H9 (cell line): Measurements from ENCODE around the gene TSPAN1. TPM values are rescaled to one million over a fixed set of nuclear protein-coding genes. Genes with fewer than 3 reads are reported as not detected.

Experiments used
- DNase-seq: peaks from one replicate; pipeline ENCODE4 v3.0.0-alpha.2; 2017
- H2AFZ ChIP-seq: one replicate; pipeline ENCODE4 v1.6.1; 2013; ENCODE audit warnings: mild to moderate bottlenecking, low read length, control low read depth, moderate library complexity
- H2AK5ac ChIP-seq: 2 replicates; pipeline ENCODE4 v1.6.1; 2013; ENCODE audit warnings: low read length, control low read depth, mixed read lengths; ENCODE audit not compliant: insufficient read length
- H2BK120ac ChIP-seq: one replicate; pipeline ENCODE4 v1.6.1; 2013; ENCODE audit warnings: low read depth, mild to moderate bottlenecking, low read length, control low read depth, inconsistent platforms; ENCODE audit not compliant: poor library complexity, severe bottlenecking
- H2BK12ac ChIP-seq: 2 replicates; pipeline ENCODE4 v1.6.1; 2013; ENCODE audit warnings: low read length, control low read depth, mixed read lengths, low read depth; ENCODE audit not compliant: insufficient read length
- H2BK15ac ChIP-seq: 2 replicates; pipeline ENCODE4 v1.6.1; 2013; ENCODE audit warnings: low read depth, low read length, control low read depth
- H2BK20ac ChIP-seq: one replicate; pipeline ENCODE4 v1.6.1; 2013; ENCODE audit warnings: low read depth, mild to moderate bottlenecking, low read length, control low read depth, inconsistent platforms; ENCODE audit not compliant: poor library complexity, severe bottlenecking
- H2BK5ac ChIP-seq: 2 replicates; pipeline ENCODE4 v1.6.1; 2013; ENCODE audit warnings: low read length, control low read depth, mixed read lengths; ENCODE audit not compliant: insufficient read length
- H3K14ac ChIP-seq: 2 replicates; pipeline ENCODE4 v1.6.1; 2013; ENCODE audit warnings: low read length, control low read depth; ENCODE audit not compliant: insufficient read depth
- H3K18ac ChIP-seq: 2 replicates; pipeline ENCODE4 v1.6.1; 2013; ENCODE audit warnings: low read depth, mild to moderate bottlenecking, mixed read lengths, low read length, control low read depth; ENCODE audit not compliant: insufficient read length
- H3K23ac ChIP-seq: 2 replicates; pipeline ENCODE4 v1.6.1; 2013; ENCODE audit warnings: low read length, control low read depth, mixed read lengths, low read depth; ENCODE audit not compliant: insufficient read length
- H3K23me2 ChIP-seq: 2 replicates; pipeline ENCODE4 v1.6.1; 2013; ENCODE audit warnings: low read depth, mild to moderate bottlenecking, mixed read lengths, low read length, control low read depth; ENCODE audit not compliant: insufficient read length, poor library complexity, severe bottlenecking
- H3K27ac ChIP-seq: 2 replicates; pipeline ENCODE4 v1.5.1; 2013; ENCODE audit warnings: low read length, control low read depth, mixed read lengths, low read depth; ENCODE audit not compliant: insufficient read length
- H3K27me3 ChIP-seq: 2 replicates; pipeline ENCODE4 v1.6.1; 2013; ENCODE audit warnings: low read length, control low read depth, inconsistent platforms; ENCODE audit not compliant: insufficient read depth
- H3K4ac ChIP-seq: 2 replicates; pipeline ENCODE4 v1.6.1; 2013; ENCODE audit warnings: low read depth, mild to moderate bottlenecking, control low read depth, inconsistent platforms, low read length, moderate library complexity
- H3K4me1 ChIP-seq: 2 replicates; pipeline ENCODE4 v1.6.1; 2013; ENCODE audit warnings: low read length, control low read depth, inconsistent platforms; ENCODE audit not compliant: insufficient read depth
- H3K4me2 ChIP-seq: 2 replicates; pipeline ENCODE4 v1.6.1; 2013; ENCODE audit warnings: low read length, control low read depth, mixed read lengths; ENCODE audit not compliant: insufficient read length, insufficient read depth
- H3K56ac ChIP-seq: 2 replicates; pipeline ENCODE4 v1.6.1; 2013; ENCODE audit warnings: low read depth, mild to moderate bottlenecking, mixed read lengths, low read length, control low read depth; ENCODE audit not compliant: insufficient read length
- H3K79me1 ChIP-seq: 2 replicates; pipeline ENCODE4 v1.6.1; 2013; ENCODE audit warnings: low read depth, mild to moderate bottlenecking, moderate library complexity, low read length, control low read depth, inconsistent platforms; ENCODE audit not compliant: insufficient read depth, poor library complexity, severe bottlenecking
- H3K79me2 ChIP-seq: 2 replicates; pipeline ENCODE4 v1.6.1; 2013; ENCODE audit warnings: low read length, control low read depth, inconsistent platforms; ENCODE audit not compliant: insufficient read depth
- H3K9ac ChIP-seq: 2 replicates; pipeline ENCODE4 v1.6.1; 2013; ENCODE audit warnings: low read length, control low read depth, mixed read lengths; ENCODE audit not compliant: insufficient read length; ENCODE audit errors: extremely low read depth
- H3K9me3 ChIP-seq: one replicate; pipeline ENCODE4 v1.6.1; 2013; ENCODE audit warnings: low read depth, low read length, inconsistent platforms; ENCODE audit not compliant: control insufficient read depth
- H3T11ph ChIP-seq: one replicate; pipeline ENCODE4 v1.6.1; 2013; ENCODE audit warnings: mild to moderate bottlenecking, low read length, control low read depth, inconsistent platforms
- H4K20me1 ChIP-seq: one replicate; pipeline ENCODE4 v1.6.1; 2013; ENCODE audit not compliant: control insufficient read depth, insufficient read length, insufficient read depth
- H4K5ac ChIP-seq: 2 replicates; pipeline ENCODE4 v1.6.1; 2013; ENCODE audit warnings: low read depth, mild to moderate bottlenecking, mixed read lengths, low read length, control low read depth; ENCODE audit not compliant: insufficient read length
- H4K8ac ChIP-seq: replicated peaks from 2 replicates; pipeline ENCODE4 v1.6.1; 2013; ENCODE audit warnings: low read length, control low read depth, mixed read lengths, low read depth; ENCODE audit not compliant: insufficient read length
- H4K91ac ChIP-seq: 2 replicates; pipeline ENCODE4 v1.6.1; 2013; ENCODE audit warnings: low read depth, mild to moderate bottlenecking, moderate library complexity, mixed read lengths, low read length, control low read depth; ENCODE audit not compliant: insufficient read length
- H3K27ac Mint-ChIP-seq, 3 experiments: 2 replicates in 2 of 3; 3 replicates in 1 of 3; pipeline ENCODE4 v1.8.0; 2020 to 2021; ENCODE audit warnings: mixed read lengths in 3 of 3, mild to moderate bottlenecking in 1 of 3, moderate library complexity in 1 of 3
- H3K27me3 Mint-ChIP-seq: 2 replicates; pipeline ENCODE4 v1.8.0; 2021; ENCODE audit warnings: low read depth, mild to moderate bottlenecking, moderate library complexity, mixed read lengths
- H3K36me3 Mint-ChIP-seq, 3 experiments: 2 replicates in 2 of 3; 3 replicates in 1 of 3; pipeline ENCODE4 v1.8.0; 2020 to 2021; ENCODE audit warnings: low read depth in 3 of 3, mixed read lengths in 3 of 3; ENCODE audit not compliant: insufficient read depth in 1 of 3
- H3K4me1 Mint-ChIP-seq, 2 experiments: 2 replicates each; pipeline ENCODE4 v1.8.0; 2020; ENCODE audit warnings: mixed read lengths in 2 of 2
- H3K4me3 Mint-ChIP-seq, 2 experiments: 2 replicates in 1 of 2; 3 replicates in 1 of 2; pipeline ENCODE4 v1.8.0; 2020 to 2021; ENCODE audit warnings: mild to moderate bottlenecking in 2 of 2, mixed read lengths in 2 of 2, moderate library complexity in 1 of 2
- H3K9me3 Mint-ChIP-seq, 2 experiments: 2 replicates in 1 of 2; 3 replicates in 1 of 2; pipeline ENCODE4 v1.8.0; 2020; ENCODE audit warnings: mild to moderate bottlenecking in 2 of 2, mixed read lengths in 2 of 2, moderate library complexity in 1 of 2
- WGBS: extraction: QIAGEN DNeasy Blood & Tissue Kit; methylation state at CpG from one replicate; pipeline ENCODE4 v1.1.7; 2013; ENCODE audit warnings: missing lambda C conversion rate, low lambda C conversion rate, mixed read lengths; ENCODE audit not compliant: insufficient read length; ENCODE audit errors: extremely low coverage; 5-methylcytosine and 5-hydroxymethylcytosine counted together
- total RNA-seq: library from RNA; stranded (reverse); gene quantifications from 2 replicates; pipeline ENCODE4 v1.2.1, GENCODE V29; 2021
- TF ChIP-seq, protein P1 (sequence below): fragments of 200-600 bp; sonication (generic); conservative IDR thresholded peaks from 3 replicates; pipeline ENCODE4 v1.8.0; 2021; ENCODE audit warnings: antibody characterized with exemption, mild to moderate bottlenecking

Gene TSPAN1
- total RNA-seq, 1 experiment from 2014 or later: not detected

DNA sequence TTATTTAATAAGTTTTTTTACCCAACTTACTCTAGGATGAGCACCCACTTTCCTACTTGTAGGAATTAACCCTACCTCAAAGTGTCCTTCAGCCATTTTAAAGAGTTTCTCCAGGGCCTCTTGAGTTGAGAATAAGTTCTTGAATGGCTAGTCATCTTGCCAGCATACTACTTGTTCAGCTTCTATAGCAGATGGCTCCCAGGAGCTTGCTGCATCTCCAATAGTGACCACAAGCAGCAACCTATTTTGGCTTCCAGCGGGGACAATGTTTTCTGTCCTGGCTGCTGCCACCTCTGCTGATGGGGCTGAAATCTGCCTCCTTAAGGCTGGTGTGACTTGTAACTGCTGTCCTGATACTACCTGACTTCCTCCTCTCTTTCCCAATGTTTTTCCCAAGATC, 21.7 kb upstream of the TSPAN1 start:
- Histone ChIP-seq H2BK120ac (no peak overlapping the region), H3K79me2 (no peaks in the 10 kb centered on the region), H2BK20ac (no peak overlapping the region), H3K4me2 (no peak overlapping the region), H3K27me3 (no peaks in the 10 kb centered on the region), H3K4me1 (no peaks in the 10 kb centered on the region; the same call in 1 of the 2 replicates), H3K27ac (no peak overlapping the region), H2BK15ac (no peak overlapping the region), H4K8ac (no peak overlapping the region), H2BK12ac (no peak overlapping the region), H3K14ac (no peak overlapping the region), H3K9me3 (no peaks in the 10 kb centered on the region), H3K79me1 (no peaks in the 10 kb centered on the region), H3T11ph (no peak overlapping the region), H2AFZ (no peak overlapping the region), H3K18ac (no peak overlapping the region), H3K9ac (no peak overlapping the region), H3K23ac (no peak overlapping the region), H4K20me1 (no peaks in the 10 kb centered on the region), H3K56ac (no peak overlapping the region), H4K91ac (no peak overlapping the region), H2AK5ac (no peak overlapping the region), H3K23me2 (no peaks in the 10 kb centered on the region), H4K5ac (no peak overlapping the region), H2BK5ac (no peak overlapping the region), H3K4ac (no peak overlapping the region)
- Mint-ChIP-seq H3K27me3 (no peaks in the 10 kb centered on the region), H3K4me1 (peaks cover 7 to 9% of the 10 kb centered on the region in 2 experiments), H3K36me3 (no peaks in the 10 kb centered on the region; a peak in 1 of 7 replicates), H3K9me3 (no peaks in the 10 kb centered on the region; a peak in 1 of 5 replicates), H3K27ac (no peak overlapping the region), H3K4me3 (no peak overlapping the region)
- TF ChIP-seq, protein P1, sequence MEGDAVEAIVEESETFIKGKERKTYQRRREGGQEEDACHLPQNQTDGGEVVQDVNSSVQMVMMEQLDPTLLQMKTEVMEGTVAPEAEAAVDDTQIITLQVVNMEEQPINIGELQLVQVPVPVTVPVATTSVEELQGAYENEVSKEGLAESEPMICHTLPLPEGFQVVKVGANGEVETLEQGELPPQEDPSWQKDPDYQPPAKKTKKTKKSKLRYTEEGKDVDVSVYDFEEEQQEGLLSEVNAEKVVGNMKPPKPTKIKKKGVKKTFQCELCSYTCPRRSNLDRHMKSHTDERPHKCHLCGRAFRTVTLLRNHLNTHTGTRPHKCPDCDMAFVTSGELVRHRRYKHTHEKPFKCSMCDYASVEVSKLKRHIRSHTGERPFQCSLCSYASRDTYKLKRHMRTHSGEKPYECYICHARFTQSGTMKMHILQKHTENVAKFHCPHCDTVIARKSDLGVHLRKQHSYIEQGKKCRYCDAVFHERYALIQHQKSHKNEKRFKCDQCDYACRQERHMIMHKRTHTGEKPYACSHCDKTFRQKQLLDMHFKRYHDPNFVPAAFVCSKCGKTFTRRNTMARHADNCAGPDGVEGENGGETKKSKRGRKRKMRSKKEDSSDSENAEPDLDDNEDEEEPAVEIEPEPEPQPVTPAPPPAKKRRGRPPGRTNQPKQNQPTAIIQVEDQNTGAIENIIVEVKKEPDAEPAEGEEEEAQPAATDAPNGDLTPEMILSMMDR: no peak
- WGBS: no CpG with 5 or more reads among the region's 1 CpG
- no peak for DNase-seq
